B cell (primary cell): ENCODE measurements around the gene PIGC. TPM values are rescaled to one million over a fixed set of nuclear protein-coding genes. Genes with fewer than 3 reads are reported as not detected.

Experiments
- ATAC-seq: fragments of 200-7000 bp; cut with Tn5 transposase; one replicate; pipeline ENCODE4 v1.10.0; 2021; ENCODE audit warnings: low read depth, mild to moderate bottlenecking, moderate number of reproducible peaks, moderate library complexity
- CTCF ChIA-PET: fragments of 350-600 bp; sonication (Branson Sonifier 250); formaldehyde crosslinking; loops from one replicate; lab custom pipeline; 2021; ENCODE audit warnings: antibody characterized with exemption, inconsistent platforms; lab: Charles Lee
- POLR2A ChIA-PET: fragments of 350-600 bp; sonication (Branson Sonifier 250); formaldehyde crosslinking; loops from one replicate; lab custom pipeline; 2021; ENCODE audit warnings: antibody characterized with exemption; lab: Charles Lee
- DNase-seq: peaks from one replicate; pipeline ENCODE4 v3.0.0; 2013
- H2AFZ ChIP-seq: 2 replicates; pipeline ENCODE4 v1.6.1; 2012; ENCODE audit warnings: mild to moderate bottlenecking, low read depth, low read length; ENCODE audit not compliant: insufficient read depth, poor library complexity, severe bottlenecking
- H3K27ac ChIP-seq, 2 donors: 1 replicate in 1 of 2; 2 replicates in 1 of 2; pipeline ENCODE4 v1.5.1; 2012 to 2013; ENCODE audit warnings: low read length in 2 of 2, mild to moderate bottlenecking in 2 of 2, moderate library complexity in 1 of 2
- H3K27me3 ChIP-seq, 4 experiments: fragments of 200-600 bp in 1 of 4; sonication (generic) in 1 of 4; replicated peaks in 1 of 4; 1 replicate in 2 of 4; 2 replicates in 2 of 4; pipeline versions ENCODE4 v1.6.1 to v1.7.0; 2013 to 2016; ENCODE audit warnings: low read length in 3 of 4, mild to moderate bottlenecking in 2 of 4, mixed read lengths in 1 of 4, moderate library complexity in 1 of 4; ENCODE audit not compliant: insufficient read depth in 4 of 4, control insufficient read depth in 3 of 4; ENCODE audit errors: control extremely low read depth in 1 of 4
- H3K36me3 ChIP-seq, 2 experiments: replicated peaks in 1 of 2; 1 replicate in 1 of 2; 2 replicates in 1 of 2; pipeline versions ENCODE4 v1.6.1 to v1.7.1; 2013; ENCODE audit warnings: low read length in 1 of 2; ENCODE audit not compliant: insufficient read depth in 2 of 2, control insufficient read depth in 1 of 2; ENCODE audit errors: control extremely low read depth in 1 of 2, extremely low read depth in 1 of 2
- H3K4me1 ChIP-seq, 2 donors: fragments of 200-600 bp in 1 of 2; sonication (generic) in 1 of 2; 1 replicate in 1 of 2; 2 replicates in 1 of 2; pipeline versions ENCODE4 v1.5.1 to v1.6.1; 2013 to 2017; ENCODE audit warnings: low read length in 2 of 2; ENCODE audit not compliant: control insufficient read depth in 2 of 2, insufficient read depth in 2 of 2
- H3K4me2 ChIP-seq: replicated peaks from 2 replicates; pipeline ENCODE3; 2012; ENCODE audit warnings: mild to moderate bottlenecking, low read depth, low read length; ENCODE audit not compliant: poor library complexity, severe bottlenecking
- H3K4me3 ChIP-seq, 5 experiments: fragments of 200-600 bp in 1 of 5; sonication (generic) in 1 of 5; 1 replicate in 3 of 5; 2 replicates in 2 of 5; pipeline versions ENCODE4 v1.5.1 to v1.7.0; 2011 to 2016; ENCODE audit warnings: low read length in 4 of 5, mild to moderate bottlenecking in 4 of 5, low read depth in 2 of 5, control low read depth in 1 of 5, moderate library complexity in 1 of 5; ENCODE audit not compliant: insufficient read depth in 1 of 5; ENCODE audit errors: control extremely low read depth in 1 of 5, extremely low read depth in 1 of 5
- H3K79me2 ChIP-seq: fragments of 200-600 bp; sonication (generic); one replicate; pipeline ENCODE4 v1.6.0; 2016; ENCODE audit warnings: low read length; ENCODE audit not compliant: control insufficient read depth, insufficient read depth
- H3K9ac ChIP-seq: fragments of 200-600 bp; sonication (generic); 2 replicates; pipeline ENCODE4 v1.6.1; 2017; ENCODE audit warnings: mild to moderate bottlenecking, low read length, moderate library complexity
- H3K9me3 ChIP-seq, 3 donors: one replicate each; pipeline versions ENCODE4 v1.6.1 to v1.7.1; 2013; ENCODE audit warnings: low read length in 2 of 3; ENCODE audit not compliant: control insufficient read depth in 2 of 3, insufficient read depth in 1 of 3; ENCODE audit errors: control extremely low read depth in 1 of 3
- H4K20me1 ChIP-seq: 2 replicates; pipeline ENCODE4 v1.6.0; 2012; ENCODE audit warnings: mild to moderate bottlenecking, low read length; ENCODE audit not compliant: insufficient read depth, control insufficient read depth, poor library complexity, severe bottlenecking
- H3K27ac Mint-ChIP-seq: one replicate; pipeline ENCODE4 v1.8.0; 2021; ENCODE audit warnings: mixed read lengths
- H3K27me3 Mint-ChIP-seq: one replicate; pipeline ENCODE4 v1.8.0; 2021; ENCODE audit warnings: mixed read lengths
- H3K4me1 Mint-ChIP-seq: one replicate; pipeline ENCODE4 v1.8.0; 2021; ENCODE audit warnings: mixed read lengths
- H3K4me3 Mint-ChIP-seq: one replicate; pipeline ENCODE4 v1.8.0; 2021; ENCODE audit warnings: mixed read lengths
- H3K9me3 Mint-ChIP-seq: one replicate; pipeline ENCODE4 v1.8.0; 2022; ENCODE audit warnings: mixed read lengths; ENCODE audit not compliant: insufficient read depth
- CTCF ChIP-seq: fragments of 200-600 bp; IDR thresholded peaks from one replicate; pipeline ENCODE4 v1.8.0; 2022; ENCODE audit warnings: antibody characterized with exemption, mild to moderate bottlenecking
- EZH2 ChIP-seq: IDR thresholded peaks from 2 replicates; pipeline ENCODE4 v1.6.1; 2012; ENCODE audit warnings: borderline replicate concordance, low read depth, mild to moderate bottlenecking, moderate library complexity, low read length; ENCODE audit not compliant: insufficient read depth, poor library complexity, severe bottlenecking
- WGBS: methylation state at CpG from one replicate; pipeline ENCODE4 v1.1.5; 2013; ENCODE audit warnings: missing lambda C conversion rate; ENCODE audit not compliant: insufficient coverage; 5-methylcytosine and 5-hydroxymethylcytosine counted together
- intact Hi-C: fragments of 100-400 bp; cut with micrococcal nuclease; formaldehyde crosslinking; loops from one replicate; pipeline ENCODE4 v1.10.0; 2022
- polyA plus RNA-seq: library from polyadenylated mRNA; depleted of rRNA; stranded (reverse); fragments of >200 nt; gene quantifications from 2 replicates; pipeline ENCODE4 v1.2.3, GENCODE V29; 2012
- total RNA-seq, 2 donors: library from RNA; stranded (reverse); fragments of 120-200 nt in 1 of 2; gene quantifications; 1 replicate in 1 of 2; 2 replicates in 1 of 2; pipeline versions ENCODE4 v1.2.3 to v1.2.4, GENCODE V29; 2013 to 2022

Gene PIGC
- total and polyA plus RNA-seq, 2 donors (not counting 1 experiment from before 2014, with no cell fraction given) = 16.2 to 28.8 TPM

DNA sequence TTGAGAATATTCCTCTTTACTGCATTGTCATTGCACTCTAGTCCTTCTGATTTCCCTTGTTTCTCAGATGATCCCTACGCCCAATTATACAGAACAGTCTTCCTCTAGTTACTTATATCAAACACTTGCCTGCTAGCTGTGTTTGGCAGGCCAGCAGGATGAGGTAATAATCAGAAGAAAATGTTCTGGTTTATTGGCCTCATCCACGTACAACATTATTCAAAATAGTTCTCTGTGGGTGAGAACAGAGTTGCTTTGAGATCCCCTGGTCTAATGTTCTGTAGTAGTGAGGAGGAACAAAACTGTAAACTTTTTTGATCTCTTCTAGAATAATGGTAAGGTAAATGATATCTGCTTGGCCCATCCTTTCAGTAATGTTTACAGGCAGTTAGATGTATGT is 45.7 kb downstream of the PIGC start:
- no peak for ATAC-seq
- peaks cover 4% of the 10 kb centered on the region for H3K79me2 ChIP-seq
- DNase-seq = no peak
- peak overlapping the region; percentile 68 for H2AFZ ChIP-seq
- no peaks in the 10 kb centered on the region for H3K9me3 Mint-ChIP-seq
- intact Hi-C loops = no loop called here
- no CpG with 5 or more reads among the region's 2 CpGs for WGBS
- H3K4me2 ChIP-seq = peak overlapping the region; percentile 59
- TF ChIP-seq EZH2 (no peak), CTCF (no peak)
- ChIA-PET CTCF (interaction anchor here (0.7 to 12.3 kb wide), 24 partner anchors 9 to 583 kb away, joined by 3 to 152 read pairs (median 6); no protein-coding TSS in a partner anchor), POLR2A (interaction anchor here (1.1 to 2.7 kb wide), 2 partner anchors 8 to 40 kb away, joined by 3 to 10 read pairs; no protein-coding TSS in a partner anchor)
- H3K4me3 ChIP-seq = no peak overlapping the region
- peak overlapping the region; percentile 43 for H3K9ac ChIP-seq
- H3K36me3 ChIP-seq = no peaks in the 10 kb centered on the region
- peak overlapping the region; percentile 78 for H3K4me3 Mint-ChIP-seq
- H3K27me3 Mint-ChIP-seq = no peaks in the 10 kb centered on the region
- H3K9me3 ChIP-seq = no peaks in the 10 kb centered on the region
- H3K4me1 Mint-ChIP-seq = peaks cover 64% of the 10 kb centered on the region
- H4K20me1 ChIP-seq = no peaks in the 10 kb centered on the region
- no peaks in the 10 kb centered on the region for H3K27me3 ChIP-seq
- peak overlapping the region; percentile 9 to 71 for H3K27ac ChIP-seq
- H3K4me1 ChIP-seq = peaks cover 53 to 56% of the 10 kb centered on the region in 2 donors
- peak overlapping the region; percentile 94 for H3K27ac Mint-ChIP-seq

- Mint-ChIP-seq H3K27ac (no peak overlapping the region), H3K4me1 (peaks cover 69% of the 10 kb centered on the region), H3K4me3 (no peak overlapping the region), H3K27me3 (no peaks in the 10 kb centered on the region), H3K9me3 (no peaks in the 10 kb centered on the region)
- no peak for DNase-seq
- ChIA-PET POLR2A (no interaction called here), CTCF (interaction anchor here (0.8 to 12.3 kb wide), 11 partner anchors 8 to 583 kb away, joined by 3 to 152 read pairs (median 21); no protein-coding TSS in a partner anchor)
- Histone ChIP-seq H3K27me3 (no peaks in the 10 kb centered on the region), H3K4me1 (peaks cover 58 to 62% of the 10 kb centered on the region in 2 donors), H3K9me3 (no peaks in the 10 kb centered on the region), H3K79me2 (peaks cover 4% of the 10 kb centered on the region), H3K4me2 (no peak overlapping the region), H3K4me3 (no peak overlapping the region), H3K27ac (peak overlapping the region in 1 of 2 donors; percentile 97), H3K36me3 (no peaks in the 10 kb centered on the region), H3K9ac (no peak overlapping the region), H2AFZ (no peak overlapping the region), H4K20me1 (no peaks in the 10 kb centered on the region)
- TF ChIP-seq EZH2 (no peak), CTCF (no peak)
- ATAC-seq = no peak
- intact Hi-C loops = no loop called here
- WGBS = no CpG with 5 or more reads among the region's 2 CpGs
These were observed 46.2 kb downstream of the PIGC start for GRCh38 chr1:172397633-172398032.
